Erythroblast (primary cell): Measurements from ENCODE around the gene OR5H15.
"Not testable (repeated sequence)": the region's sequence is repeated elsewhere in the genome, so short reads cannot be mapped to it uniquely, and the experiment has no call there.

Source experiments
- DNase-seq, 2 experiments: peaks; one replicate each; lab custom pipeline; 2025; lab: John Stamatoyannopoulos, UW
- GATA1 ChIP-seq: IDR thresholded peaks from 2 replicates; pipeline ENCODE4 v1.6.1; 2011; ENCODE audit warnings: low read depth, mild to moderate bottlenecking, control low read depth, low read length, moderate library complexity
- POLR2A ChIP-seq: IDR thresholded peaks from 2 replicates; pipeline ENCODE4 v1.6.1; 2011; ENCODE audit warnings: mild to moderate bottlenecking, low read length

OR5H15 gene

DNA sequence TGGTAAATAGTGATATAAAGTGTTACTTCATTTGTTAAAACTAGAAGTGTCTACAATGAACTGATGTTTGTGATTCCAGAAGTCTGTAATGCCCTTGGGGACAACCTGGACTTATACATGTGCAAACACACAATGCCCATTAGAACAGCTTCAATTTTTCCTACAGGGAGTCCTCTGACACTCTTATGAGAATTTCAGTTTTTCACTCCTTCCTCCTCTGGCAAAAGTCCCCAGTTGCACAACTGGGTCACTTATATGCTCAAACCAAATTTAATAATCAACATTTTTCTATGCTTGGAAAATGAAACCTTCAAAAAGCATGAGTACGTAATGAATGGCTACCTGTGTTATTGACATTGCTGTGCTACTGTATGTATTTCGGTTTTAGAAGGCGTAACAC lies at the start of gene OR5H15:
Gene OR5H15, plus strand, starts transcription at position 301 of the 400 bp plus-strand sequence. CDS start 2,004 bp downstream, outside the sequence.
- TF ChIP-seq GATA1 (no peak), POLR2A (no peak)
- DNase-seq: no peak

- TF ChIP-seq POLR2A (no peak), GATA1 (no peak)
- DNase-seq: no peak
Measured at GRCh38 chr3:98130421-98130820, 36.1 kb upstream of the OR5H15 start, which contains the start of gene OR5H1. Gene OR5H1 (plus strand): TSS chr3:98130721. CDS start chr3:98132698, 1,977 bp downstream.

GRCh38 chr3:98136631-98137030 lies 29.9 kb upstream of the OR5H15 start:
- DNase-seq: no peak
- no peak for TF ChIP-seq GATA1
- no peak for TF ChIP-seq POLR2A

GRCh38 chr3:98137826-98138557 lies 28.5 kb upstream of the OR5H15 start:
- not testable (repeated sequence) for DNase-seq

- no peak for DNase-seq
- TF ChIP-seq GATA1: no peak
- no peak for TF ChIP-seq POLR2A
Measured at GRCh38 chr3:98140531-98140930, 26.0 kb upstream of the OR5H15 start.

- DNase-seq: no peak
- TF ChIP-seq POLR2A (no peak), GATA1 (no peak)
Measured at GRCh38 chr3:98147179-98147578, 19.3 kb upstream of the OR5H15 start, which contains the start of gene OR5H14. Gene OR5H14 (plus strand): TSS chr3:98147479. CDS start chr3:98149386, 1,907 bp downstream.

DNA sequence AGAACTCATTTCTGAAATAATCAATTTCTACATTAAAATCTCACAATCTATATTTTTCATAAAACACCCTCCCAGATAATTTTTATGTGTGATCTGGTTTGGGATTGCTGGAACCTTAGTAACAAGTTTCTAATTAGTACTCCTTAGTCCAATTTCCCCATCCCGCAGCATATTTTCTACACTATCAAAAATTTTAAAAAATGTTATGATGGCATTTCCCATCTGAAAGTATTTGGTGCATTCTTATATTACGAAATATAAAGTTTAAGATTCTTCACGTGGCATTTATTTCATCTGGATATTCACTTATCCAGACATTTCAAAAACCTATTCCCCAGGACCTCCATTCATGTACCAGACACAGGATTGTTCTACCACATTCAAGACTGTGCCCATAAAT lies 17.7 kb upstream of the OR5H15 start:
- TF ChIP-seq GATA1 (no peak), POLR2A (no peak)
- DNase-seq: no peak

DNA sequence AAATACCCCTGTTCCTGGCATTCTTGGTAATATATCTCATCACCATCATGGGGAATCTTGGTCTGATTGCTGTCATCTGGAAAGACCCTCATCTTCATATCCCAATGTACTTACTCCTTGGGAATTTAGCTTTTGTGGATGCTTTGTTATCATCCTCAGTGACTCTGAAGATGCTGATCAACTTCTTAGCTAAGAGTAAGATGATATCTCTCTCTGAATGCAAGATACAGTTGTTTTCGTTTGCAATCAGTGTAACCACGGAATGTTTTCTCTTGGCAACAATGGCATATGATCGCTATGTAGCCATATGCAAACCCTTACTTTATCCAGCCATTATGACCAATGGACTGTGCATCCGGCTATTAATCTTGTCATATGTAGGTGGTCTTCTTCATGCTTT lies 17.0 kb upstream of the OR5H15 start:
- DNase-seq: not testable (repeated sequence)

GRCh38 chr3:98151241-98151640 lies 15.3 kb upstream of the OR5H15 start:
- DNase-seq: no peak
- TF ChIP-seq POLR2A (no peak), GATA1 (no peak)

DNA sequence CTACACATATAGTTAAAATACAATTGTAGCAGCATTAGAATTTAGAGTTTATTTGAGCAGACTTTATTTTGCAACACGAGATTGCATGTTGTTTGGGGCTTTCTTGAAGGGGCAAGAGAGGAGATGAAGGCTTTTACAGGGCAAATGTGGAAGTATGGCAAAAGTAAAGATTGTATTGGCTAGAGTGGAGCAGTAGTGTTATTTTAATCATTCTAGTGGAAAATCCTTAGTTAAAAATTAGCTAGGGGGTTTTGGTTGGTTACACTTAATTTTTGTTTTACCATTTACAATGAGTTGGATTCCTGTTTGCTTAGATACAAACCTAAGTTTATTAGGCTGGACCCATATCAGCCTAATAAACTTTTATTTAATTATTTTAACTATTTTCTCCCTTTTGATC lies 4.6 kb downstream of the OR5H15 start:
- TF ChIP-seq GATA1 (no peak), POLR2A (no peak)

DNA sequence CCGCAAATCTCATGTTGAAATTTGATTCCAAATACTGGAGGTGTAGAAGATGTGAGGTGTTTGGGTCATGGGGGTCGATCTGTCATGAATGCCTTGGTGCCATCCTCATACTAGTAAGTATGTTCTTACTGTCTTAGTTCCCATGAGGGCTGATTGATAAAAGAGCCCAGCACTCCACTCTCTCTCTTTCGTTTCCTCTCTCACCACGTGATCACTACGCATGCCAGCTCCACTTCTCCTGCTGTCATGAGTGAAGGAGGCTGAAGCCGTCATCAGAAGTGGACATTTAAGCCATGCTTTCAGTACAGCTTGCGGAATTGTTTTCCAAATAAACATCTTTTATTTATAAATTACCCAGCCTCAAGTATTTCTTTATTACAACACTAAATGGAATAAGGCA lies 6.1 kb downstream of the OR5H15 start:
- TF ChIP-seq POLR2A (no peak), GATA1 (no peak)
- DNase-seq: no peak

More for the DNA sequence above, 4.6 kb downstream of the OR5H15 start:
- no peak for DNase-seq

DNA sequence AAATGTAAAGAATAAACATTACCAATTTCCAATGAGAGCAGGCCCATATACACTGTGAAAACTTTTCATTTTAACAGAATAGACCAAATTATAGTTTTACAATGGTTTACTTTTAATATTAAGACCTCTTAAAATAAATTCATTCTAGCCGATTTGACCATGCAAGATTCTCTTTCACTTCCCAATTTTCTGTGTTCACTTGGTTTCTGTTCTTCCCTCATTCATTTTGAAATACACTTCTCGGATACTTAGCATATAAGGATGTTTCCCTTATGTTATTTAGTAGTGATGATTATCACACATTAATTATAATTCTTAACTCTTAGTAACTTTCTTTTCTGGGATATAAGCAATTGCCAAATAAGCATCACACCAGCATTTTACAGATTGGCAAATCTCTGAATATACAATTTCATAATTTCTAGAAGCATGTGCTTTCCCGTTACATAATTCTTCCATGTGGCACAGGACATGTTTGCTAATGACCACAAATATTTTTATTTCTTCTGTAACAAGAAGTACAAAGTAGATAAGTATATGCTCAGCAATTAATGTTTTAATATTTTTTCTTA lies 13.9 kb downstream of the OR5H15 start:
- DNase-seq: no peak
- TF ChIP-seq GATA1: no peak
- no peak for TF ChIP-seq POLR2A

- TF ChIP-seq GATA1: no peak
- TF ChIP-seq POLR2A: no peak
- DNase-seq: no peak
Measured at GRCh38 chr3:98182196-98182595, 15.7 kb downstream of the OR5H15 start.

GRCh38 chr3:98185180-98185579 lies 18.7 kb downstream of the OR5H15 start:
- peak; percentile 2 to 8 for DNase-seq
- no peak for TF ChIP-seq POLR2A
- no peak for TF ChIP-seq GATA1

GRCh38 chr3:98188545-98188944 lies 22.0 kb downstream of the OR5H15 start:
- TF ChIP-seq GATA1: no peak
- no peak for TF ChIP-seq POLR2A
- peak in 1 of 2 experiments; percentile 2 for DNase-seq

GRCh38 chr3:98190911-98191310 lies 24.4 kb downstream of the OR5H15 start:
- not testable (repeated sequence) for DNase-seq

GRCh38 chr3:98196293-98196692 lies 29.8 kb downstream of the OR5H15 start:
- DNase-seq: not testable (repeated sequence)
